K562 (cell line): Measurements from ENCODE around the gene NFATC3. TPM values are rescaled to one million over a fixed set of nuclear protein-coding genes. Genes with fewer than 3 reads are reported as not detected.

Experiments used
- ATAC-seq: fragments of 200-7000 bp; cut with Tn5 transposase; 3 replicates; pipeline ENCODE4 v1.9.1; 2020; ENCODE audit warnings: moderate library complexity
- BruUV-seq: library from RNA; stranded (reverse); fragments of 400-500 nt; replicated peaks from 2 replicates; lab custom pipeline; 2021; lab: Mats Ljungman, UMichigan
- CTCF ChIA-PET: fragments of 300-600 bp; formaldehyde crosslinking; extraction: SDS; loops from one replicate; lab custom pipeline; 2021; ENCODE audit warnings: low intra/inter-chr PET ratio; lab: Yijun Ruan, JAX
- POLR2A ChIA-PET: fragments of 300-600, 350-650 bp; sonication (Branson Sonifier 250); formaldehyde crosslinking; extraction: SDS; loops from one replicate; lab custom pipeline; 2021; ENCODE audit warnings: antibody characterized with exemption, inconsistent platforms; lab: Yijun Ruan, JAX
- DNase-seq, 4 experiments: peaks; one replicate each; pipeline versions ENCODE4 v3.0.0 to v3.0.0-alpha.2; 2011 to 2018; ENCODE audit warnings: low spot score in 3 of 4, mixed read lengths in 3 of 4; ENCODE audit errors: extremely low read depth in 1 of 4
- FAIRE-seq: peaks from 2 replicates; lab custom pipeline; 2011; peaks lifted over from hg19 to GRCh38; lab: Jason Lieb, UNC
- H2AFZ ChIP-seq: 2 replicates; pipeline ENCODE4 v1.6.0; 2011; ENCODE audit warnings: low read depth, low read length, control low read depth, inconsistent platforms
- H3K27ac ChIP-seq: fragments of 200-600 bp; 3 replicates; pipeline ENCODE4 v1.8.0; 2011; ENCODE audit warnings: low read depth, mild to moderate bottlenecking, control low read depth, inconsistent platforms, low read length, moderate library complexity, mixed read lengths; ENCODE audit errors: extremely low read depth
- H3K27me3 ChIP-seq, 2 experiments: fragments of 300-600 bp in 1 of 2; 2 replicates in 1 of 2; 3 replicates in 1 of 2; pipeline versions ENCODE4 v1.6.0 to v1.8.0; 2011; ENCODE audit warnings: inconsistent platforms in 2 of 2, low read length in 2 of 2, mild to moderate bottlenecking in 1 of 2, mixed read lengths in 1 of 2, moderate library complexity in 1 of 2; ENCODE audit not compliant: control insufficient read depth in 2 of 2, insufficient read depth in 2 of 2
- H3K36me3 ChIP-seq: fragments of 300-600 bp; 3 replicates; pipeline ENCODE4 v1.8.0; 2011; ENCODE audit warnings: mild to moderate bottlenecking, low read length, inconsistent platforms; ENCODE audit not compliant: control insufficient read depth, insufficient read depth
- H3K4me1 ChIP-seq, 2 experiments: fragments of 200-600 bp in 1 of 2; replicated peaks in 1 of 2; 2 replicates in 1 of 2; 3 replicates in 1 of 2; pipeline versions ENCODE4 v1.5.1 to v1.8.0; 2011; ENCODE audit warnings: inconsistent platforms in 2 of 2, low read length in 2 of 2, mild to moderate bottlenecking in 1 of 2, mixed read lengths in 1 of 2, moderate library complexity in 1 of 2; ENCODE audit not compliant: control insufficient read depth in 2 of 2, insufficient read depth in 2 of 2
- H3K4me2 ChIP-seq: 2 replicates; pipeline ENCODE4 v1.6.1; 2011; ENCODE audit warnings: low read length, control low read depth, inconsistent platforms, mixed read lengths; ENCODE audit not compliant: insufficient read depth
- H3K4me3 ChIP-seq: fragments of 200-600 bp; sonication (generic), shearing (Covaris generic); 2 replicates; pipeline ENCODE4 v1.5.1; 2016; ENCODE audit warnings: control low read depth, inconsistent platforms
- H3K79me2 ChIP-seq: fragments of 200-600 bp; 3 replicates; pipeline ENCODE4 v1.8.0; 2011; ENCODE audit warnings: low read length, inconsistent platforms; ENCODE audit not compliant: control insufficient read depth, insufficient read depth
- H3K9ac ChIP-seq, 2 experiments: 2 replicates each; pipeline versions ENCODE4 v1.6.0 to v1.6.1; 2011; ENCODE audit warnings: low read depth in 2 of 2, low read length in 2 of 2, control low read depth in 1 of 2, inconsistent platforms in 1 of 2, mild to moderate bottlenecking in 1 of 2, mixed read lengths in 1 of 2; ENCODE audit not compliant: insufficient read depth in 1 of 2
- H3K9me1 ChIP-seq: one replicate; pipeline ENCODE4 v1.6.0; 2011; ENCODE audit warnings: inconsistent platforms, mild to moderate bottlenecking, low read length, moderate library complexity; ENCODE audit not compliant: control insufficient read depth, insufficient read depth
- H3K9me3 ChIP-seq: replicated peaks from 2 replicates; pipeline ENCODE4 v1.5.1; 2011; ENCODE audit warnings: low read depth, low read length, inconsistent platforms; ENCODE audit not compliant: control insufficient read depth, insufficient read depth
- H4K20me1 ChIP-seq: replicated peaks from 2 replicates; pipeline ENCODE4 v1.6.1; 2011; ENCODE audit warnings: low read length, inconsistent platforms, mixed read lengths; ENCODE audit not compliant: control insufficient read depth, insufficient read depth
- MEIS2 ChIP-seq: fragments of 450-650 bp; IDR thresholded peaks from 2 replicates; pipeline ENCODE4 v1.6.1; 2014; ENCODE audit warnings: mild to moderate bottlenecking; ENCODE audit not compliant: partially characterized antibody
- POLR2A ChIP-seq: fragments of 450-650 bp; conservative IDR thresholded peaks from 2 replicates; pipeline ENCODE4 v1.6.1; 2016
- POLR2AphosphoS2 ChIP-seq: IDR thresholded peaks from 2 replicates; pipeline ENCODE4 v1.6.1; 2012; ENCODE audit warnings: low read length, improper control_type of control experiment
- POLR2AphosphoS5 ChIP-seq: IDR thresholded peaks from 2 replicates; pipeline ENCODE4 v1.6.1; 2011; ENCODE audit warnings: mild to moderate bottlenecking, low read depth, low read length, moderate library complexity; ENCODE audit not compliant: control insufficient read depth, insufficient read depth
- PYGO2 ChIP-seq: fragments of 450-650 bp; IDR thresholded peaks from 2 replicates; pipeline ENCODE4 v1.6.1; 2016; ENCODE audit warnings: mild to moderate bottlenecking, missing genetic modification characterization, moderate library complexity, missing compliant biosample characterization
- TAF9B ChIP-seq: fragments of 450-650 bp; IDR thresholded peaks from 2 replicates; pipeline ENCODE4 v1.6.1; 2018; ENCODE audit warnings: mild to moderate bottlenecking; ENCODE audit not compliant: partially characterized antibody
- THRB ChIP-seq: fragments of 450-650 bp; formaldehyde crosslinking; conservative IDR thresholded peaks from 2 replicates; pipeline ENCODE4 v1.4.0; 2022; ENCODE audit warnings: mild to moderate bottlenecking, missing genetic modification characterization
- ZNF217 ChIP-seq: sonication (generic); formaldehyde crosslinking; IDR thresholded peaks from 2 replicates; pipeline ENCODE4 v1.8.0; 2022; ENCODE audit warnings: mild to moderate bottlenecking, missing genetic modification reagents
- WGBS: fragments of 100-300 bp; shearing (Covaris generic); methylation state at CpG from one replicate; pipeline ENCODE4 v1.1.6; 2016; ENCODE audit warnings: low coverage, mixed read lengths; ENCODE audit not compliant: insufficient coverage; ENCODE audit errors: missing lambda C conversion rate; 5-methylcytosine and 5-hydroxymethylcytosine counted together
- in situ Hi-C: fragments of 300-500 bp; cut with MboI; formaldehyde crosslinking; loops from 4 replicates; pipeline ENCODE4 v1.15.0; 2018; ENCODE audit warnings: inconsistent platforms, mixed read lengths
- intact Hi-C: fragments of 100-400 bp; cut with micrococcal nuclease; formaldehyde crosslinking; loops from 2 replicates; pipeline ENCODE4 v1.14.2; 2022
- polyA plus RNA-seq, 8 experiments: library from polyadenylated mRNA; depleted of rRNA in 4 of 8; stranded (reverse) in 5 of 8; unstranded in 3 of 8; fragments of >200 nt; fragmentation: Nextera tagmentation in 2 of 8; fragmentation: Illumina TruSeq in 1 of 8; extraction: Ambion mirVana in 2 of 8; extraction: Trizol in 1 of 8; gene quantifications; 2 replicates each; pipeline versions ENCODE4 v1.2.1 to v1.2.3, GENCODE V29; 2011 to 2014; ENCODE audit warnings: inconsistent platforms in 1 of 8, missing spikeins in 1 of 8
- total RNA-seq, 7 experiments: library from RNA; depleted of rRNA in 6 of 7; stranded (reverse); fragments of >200 nt in 6 of 7; fragmentation: Illumina TruSeq in 2 of 7; extraction: Trizol in 2 of 7; gene quantifications; 2 replicates each; pipeline versions ENCODE4 v1.2.1 to v1.2.3, GENCODE V29; 2011 to 2021; ENCODE audit warnings: low replicate concordance in 1 of 7

Gene NFATC3
- total and polyA plus RNA-seq, 9 of the 15 experiments (the other 6 are each of a cell fraction or from before 2014, with no cell fraction given), result 15.7 to 98.4 (median 59.4) TPM

- peak; percentile 23 for FAIRE-seq
- BruUV-seq, result no TSS peak
- no peak for ATAC-seq
These were observed 148.1 kb downstream of the NFATC3 start for GRCh38 chr16:68233085-68233834.

More at GRCh38 chr16:68233085-68233834, 148.1 kb downstream of the NFATC3 start:
- in situ Hi-C loops, result no loop called here
- Histone ChIP-seq H3K27ac (no peak overlapping the region), H3K36me3 (peaks cover 36% of the 10 kb centered on the region; the same call in 2 of the 3 replicates), H2AFZ (no peak overlapping the region), H3K4me3 (no peak overlapping the region), H3K27me3 (no peaks in the 10 kb centered on the region), H3K9ac (no peak overlapping the region), H3K9me1 (no peaks in the 10 kb centered on the region), H3K9me3 (peaks cover 5% of the 10 kb centered on the region), H3K4me1 (peaks cover 0 to 19% of the 10 kb centered on the region in 2 experiments; a peak in 1 of 5 replicates), H4K20me1 (no peaks in the 10 kb centered on the region; the same call in 1 of the 2 replicates), H3K79me2 (no peaks in the 10 kb centered on the region; the same call in 2 of the 3 replicates), H3K4me2 (no peak overlapping the region)
- TF ChIP-seq ZNF217 (no peak), POLR2AphosphoS2 (0 out of 2 replicates have a peak, but pooled peaks have one; percentile 11), POLR2A (0 out of 2 replicates have a peak, but pooled peaks have one; percentile 35), POLR2AphosphoS5 (peak; percentile 15; the same call in 1 of the 2 replicates), PYGO2 (tag) (no peak), TAF9B (no peak), MEIS2 (peak; percentile 7), THRB (CRISPR knock-in tag) (no peak)
- intact Hi-C loops, result no loop called here
- 82% methylated on average over 4 of the region's 5 CpGs for WGBS
- POLR2A ChIA-PET, result interaction anchor here (0.5 to 0.7 kb wide), 4 partner anchors 15 to 1061 kb away, joined by 3 to 4 read pairs (median 3); no protein-coding TSS in a partner anchor
- DNase-seq, result no peak
- CTCF ChIA-PET, result no interaction called here
